ENCODE measurements around the gene SNORC.

SNORC gene

GRCh38 chr2:232869138-232870017 is 686 bp upstream of the SNORC start:
- DNase-seq (ENCODE audit: low read depth), result no peak

DNA sequence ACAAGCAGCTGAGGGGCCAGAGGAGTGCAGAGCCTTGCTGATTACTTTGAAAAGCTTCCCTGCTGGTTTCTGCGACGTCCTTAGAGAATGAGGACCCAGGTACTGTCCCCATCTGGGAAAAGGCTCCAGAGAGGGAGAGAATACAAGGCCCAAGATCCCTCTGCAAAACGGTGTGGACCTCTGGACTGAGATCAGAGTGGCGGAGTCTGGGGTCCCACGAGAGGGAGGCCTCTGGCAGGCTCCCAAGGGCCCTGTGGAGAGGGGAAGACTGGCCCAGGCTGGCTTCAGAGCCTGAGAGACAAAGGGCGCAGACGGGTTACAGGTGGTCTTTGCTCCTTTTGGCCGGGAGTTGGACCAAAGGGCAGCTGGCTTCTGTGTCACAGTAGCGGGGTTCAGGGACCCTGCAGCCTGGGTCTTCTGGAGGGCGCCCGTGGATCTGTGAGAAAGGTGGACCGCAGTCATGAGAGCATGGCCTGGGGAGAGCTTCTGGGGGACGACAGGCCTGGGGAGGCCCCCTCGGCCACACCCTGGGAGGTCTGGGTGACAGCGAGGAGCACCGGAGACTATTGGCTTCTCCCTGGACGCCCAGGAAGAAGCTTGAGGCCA is 805 bp downstream of the SNORC start:
- no peak for DNase-seq (ENCODE audit: low read depth)

- DNase-seq (ENCODE audit: low read depth), result no peak
Observed at GRCh38 chr2:232871418-232871834, 1.4 kb downstream of the SNORC start.

DNA sequence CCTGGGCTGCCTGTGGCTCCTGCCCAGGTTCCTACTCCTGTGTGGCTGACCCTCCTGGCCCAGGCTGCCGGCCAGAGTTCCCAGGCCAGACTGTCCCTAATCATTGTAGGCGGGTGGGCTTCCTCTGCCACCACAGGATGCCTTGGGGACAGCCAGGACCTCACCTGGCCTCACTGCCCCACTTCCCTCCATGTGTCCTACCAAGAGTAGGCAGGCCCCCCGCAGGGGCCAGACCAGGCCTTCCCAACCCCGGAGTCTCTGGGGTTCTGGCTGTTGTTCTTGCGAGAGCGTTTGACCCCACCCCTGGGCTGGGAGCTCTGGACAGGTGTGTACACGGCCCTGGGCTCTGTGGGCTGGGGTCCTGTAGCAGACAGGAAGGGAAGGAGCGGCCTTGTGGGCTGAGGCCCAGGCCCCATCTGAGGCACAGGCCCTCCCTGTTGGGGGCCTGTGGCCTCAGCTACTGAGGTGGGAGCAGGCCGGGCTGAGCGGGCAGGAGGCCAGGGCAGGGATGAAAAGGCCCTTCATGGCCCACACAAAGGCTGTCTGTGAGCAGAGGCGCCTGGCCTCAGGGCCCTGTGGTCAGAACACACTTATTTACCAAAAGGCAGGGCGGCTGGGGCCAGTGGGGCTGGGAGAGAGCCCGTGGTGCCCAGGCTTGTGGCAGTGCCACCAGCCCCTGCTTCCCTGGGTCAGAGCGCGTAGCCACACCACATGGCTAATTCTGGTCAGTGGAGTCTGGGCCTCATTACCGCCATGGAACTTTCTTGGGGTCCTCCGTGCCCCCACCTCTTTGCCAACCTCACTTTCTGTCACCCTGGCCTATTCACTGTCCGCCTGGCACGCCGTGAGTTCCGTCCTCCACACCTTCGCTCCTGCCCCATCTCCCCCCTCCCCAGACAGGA is 2.0 kb downstream of the SNORC start:
- DNase-seq (ENCODE audit: low read depth), result no peak

DNA sequence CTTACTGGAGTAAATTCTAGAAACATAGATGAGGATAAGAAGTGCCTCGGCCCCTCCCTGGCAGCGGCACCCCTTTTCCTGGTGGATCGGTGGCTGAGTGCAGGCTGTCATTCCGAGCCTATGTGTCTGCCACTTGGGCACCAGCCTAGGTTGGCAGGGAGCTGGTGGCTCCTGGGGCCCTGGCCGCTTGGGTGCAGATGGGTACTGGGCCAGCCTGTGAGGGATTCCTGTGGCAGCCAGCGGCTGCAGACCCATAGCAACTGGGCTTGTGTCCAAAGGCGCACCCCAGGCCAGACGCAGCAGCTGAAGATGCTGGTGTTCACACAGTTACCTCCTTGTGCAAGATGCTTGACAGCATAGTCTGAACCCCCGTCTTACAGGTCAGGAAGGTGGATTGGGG is 2.8 kb downstream of the SNORC start:
- DNase-seq (ENCODE audit: low read depth), result no peak

DNA sequence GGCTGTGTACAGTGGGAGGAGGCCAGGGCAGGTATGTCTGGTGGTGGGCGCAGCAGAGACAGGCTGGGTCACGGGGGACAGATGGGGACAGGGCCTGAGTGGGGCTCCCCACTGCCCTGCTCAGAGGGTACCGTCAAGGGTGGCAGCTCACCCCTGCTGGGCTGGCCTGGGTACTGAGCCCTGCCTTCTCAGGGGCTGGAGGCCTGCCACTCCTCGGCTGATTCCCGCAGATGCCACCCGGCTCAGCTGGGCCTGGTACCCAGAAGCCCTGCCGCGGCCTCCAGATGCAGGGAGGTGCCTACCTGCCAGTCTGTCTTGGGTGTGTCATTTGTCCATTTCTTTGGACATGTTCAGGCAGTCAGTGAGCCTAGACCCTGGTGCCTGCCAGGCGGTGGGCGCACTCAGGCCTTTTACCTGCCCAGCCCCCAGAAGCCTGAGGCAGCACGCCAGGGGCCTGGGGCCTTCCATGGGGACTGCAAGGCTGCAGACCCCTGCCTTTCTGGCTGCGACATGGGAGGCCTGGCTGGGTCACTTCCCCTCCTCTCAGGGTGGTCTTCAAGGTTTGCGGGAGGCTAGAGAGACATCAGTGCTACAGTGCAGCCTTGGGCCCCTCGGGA is 3.3 kb downstream of the SNORC start:
- DNase-seq (ENCODE audit: low read depth), result no peak

- DNase-seq (ENCODE audit: low read depth), result no peak
Observed at GRCh38 chr2:232873909-232874641, 4.0 kb downstream of the SNORC start.

GRCh38 chr2:232874677-232875223 is 4.7 kb downstream of the SNORC start:
- DNase-seq (ENCODE audit: low read depth), result no peak

DNA sequence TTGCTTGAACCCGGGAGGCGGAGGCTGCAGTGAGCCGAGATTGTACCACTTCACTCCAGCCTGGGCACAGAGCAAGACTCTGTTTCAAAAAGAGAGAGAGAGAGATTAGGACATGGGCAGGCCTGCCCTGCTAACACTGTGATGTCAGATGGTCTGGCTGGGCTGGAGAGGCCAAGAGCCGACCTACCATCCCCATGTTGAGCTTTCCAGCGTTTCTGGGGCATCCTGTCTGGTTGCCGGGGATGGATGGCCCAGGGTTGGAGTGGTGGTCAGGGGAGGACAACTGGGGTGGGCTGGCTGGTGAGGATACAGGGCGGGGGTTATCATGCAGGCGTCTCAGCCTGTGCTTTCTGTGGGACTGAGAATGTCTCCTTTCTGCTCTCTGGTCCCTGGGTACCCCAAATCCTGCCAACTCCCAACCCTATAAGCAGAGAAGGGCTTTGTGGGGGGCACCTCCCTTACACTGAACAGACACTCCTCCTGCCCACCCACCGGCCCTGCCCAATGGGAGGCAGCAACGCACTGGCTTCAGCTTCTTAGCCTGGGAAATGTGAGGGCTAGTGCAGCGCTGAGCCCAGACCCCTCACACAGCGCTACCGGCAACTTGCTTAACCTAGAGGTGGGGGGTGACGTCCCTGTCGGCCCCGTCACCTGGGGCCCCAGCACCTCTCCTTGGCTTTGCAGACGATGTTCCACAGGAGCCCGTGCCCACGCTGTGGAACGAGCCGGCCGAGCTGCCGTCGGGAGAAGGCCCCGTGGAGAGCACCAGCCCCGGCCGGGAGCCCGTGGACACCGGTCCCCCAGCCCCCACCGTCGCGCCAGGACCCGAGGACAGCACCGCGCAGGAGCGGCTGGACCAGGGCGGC is 5.4 kb downstream of the SNORC start:
- no peak for DNase-seq (ENCODE audit: low read depth)

- no peak for DNase-seq (ENCODE audit: low read depth)
Observed at GRCh38 chr2:232876161-232876977, 6.3 kb downstream of the SNORC start.

- DNase-seq (ENCODE audit: low read depth), result no peak
Observed at GRCh38 chr2:232876978-232877441, 6.9 kb downstream of the SNORC start.

DNA sequence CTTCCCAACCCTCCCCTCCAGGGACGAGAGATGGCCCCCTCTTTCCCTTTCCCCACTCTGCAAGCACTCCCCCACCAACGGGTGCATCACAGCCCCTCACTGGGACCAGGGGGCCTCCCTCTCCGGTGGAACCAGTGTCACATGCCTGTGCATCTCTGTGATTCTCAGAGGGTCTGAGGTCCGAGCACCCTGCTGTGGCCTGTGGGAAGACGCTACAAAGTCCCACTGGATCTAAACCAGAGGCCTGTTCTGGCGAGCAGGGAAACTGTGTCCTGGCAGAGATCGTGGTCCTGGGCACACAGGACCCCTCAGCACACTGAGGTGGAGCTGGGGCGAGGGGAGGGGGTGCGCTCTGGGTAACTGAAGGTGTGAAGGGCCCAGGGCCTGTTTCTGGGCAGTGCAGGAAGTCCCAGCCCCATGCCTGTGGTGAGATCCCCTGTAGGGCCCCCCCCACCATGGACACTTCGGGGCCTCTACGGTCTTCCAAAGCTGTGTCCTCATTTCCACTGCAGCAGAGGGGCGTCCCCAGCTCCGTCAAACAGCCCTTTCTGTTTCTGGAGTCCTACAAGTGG is 8.0 kb downstream of the SNORC start:
- no peak for DNase-seq (ENCODE audit: low read depth)

DNA sequence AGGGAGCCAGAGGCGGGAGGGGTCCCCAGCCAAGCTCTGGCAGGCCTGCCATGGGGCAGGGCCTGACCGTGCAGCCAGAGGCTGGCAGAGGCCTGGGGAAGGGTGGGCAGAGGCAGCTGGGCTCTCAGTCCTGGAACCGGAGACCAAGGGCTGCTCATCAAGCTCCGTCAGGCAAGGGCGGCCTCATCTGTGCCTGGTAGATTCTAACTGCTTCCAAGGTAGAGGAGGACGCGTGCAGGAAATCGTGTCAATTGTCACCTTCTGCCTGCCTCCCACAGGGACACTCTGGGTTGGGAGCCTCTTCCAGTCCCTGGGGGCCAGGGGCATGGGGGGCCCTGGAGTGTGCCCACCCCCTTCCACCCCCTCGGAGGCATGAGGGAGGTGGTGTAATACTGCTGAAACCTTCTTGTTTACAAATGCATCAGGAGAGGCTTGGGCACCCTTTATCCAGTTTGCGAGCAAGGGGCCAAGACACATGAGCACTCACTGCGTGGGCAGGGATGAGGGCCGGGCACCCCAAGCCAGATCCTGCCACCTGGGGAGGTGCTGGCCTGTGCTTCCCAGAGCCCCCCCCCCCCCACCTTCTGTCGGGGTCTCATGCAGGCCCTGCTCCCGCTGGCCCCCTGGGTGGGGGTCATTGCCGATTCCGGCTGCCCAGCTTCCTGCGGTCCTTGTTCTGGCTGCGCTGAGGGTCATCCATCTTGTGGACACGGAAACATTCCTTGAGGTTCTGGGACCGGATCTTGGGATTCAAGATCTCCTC is 9.0 kb downstream of the SNORC start:
- no peak for DNase-seq (ENCODE audit: low read depth)

GRCh38 chr2:232879618-232880494 is 9.8 kb downstream of the SNORC start:
- DNase-seq (ENCODE audit: low read depth), result no peak

DNA sequence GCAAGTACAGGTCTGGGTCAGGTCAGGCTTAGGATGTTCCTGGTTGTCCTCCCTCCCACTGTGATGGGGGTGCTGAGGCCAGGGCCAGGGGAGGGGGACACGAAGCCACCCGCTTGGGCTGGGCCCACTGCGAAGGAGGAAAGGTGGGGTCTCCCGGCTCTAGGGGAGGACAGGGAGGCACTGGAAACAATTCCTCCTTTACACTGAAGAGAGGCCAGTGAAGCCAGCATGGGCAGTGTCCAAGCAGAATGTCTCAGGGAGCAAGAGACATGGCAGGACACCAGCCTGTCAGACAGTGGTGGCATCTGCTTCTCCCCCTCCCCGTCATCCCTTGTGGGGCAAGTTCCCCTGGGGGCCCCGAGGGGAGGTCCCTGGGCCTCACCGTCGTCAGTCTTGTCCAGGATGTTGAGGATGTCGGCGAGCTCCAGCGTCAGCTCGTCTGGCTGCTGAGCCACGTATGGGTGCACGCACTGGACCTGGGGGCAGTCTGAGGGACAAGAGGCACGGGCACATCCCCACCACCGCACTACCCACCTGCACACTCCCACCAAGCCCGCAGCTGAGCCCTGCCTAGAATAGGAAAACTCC is 10.8 kb downstream of the SNORC start:
- no peak for DNase-seq (ENCODE audit: low read depth)

- DNase-seq (ENCODE audit: low read depth), result no peak
Observed at GRCh38 chr2:232882085-232882484, 12.0 kb downstream of the SNORC start.
